RWPE1 (cell line): ENCODE measurements around the gene RBM20.

ENCODE experiments used
- CTCF ChIA-PET: fragments of 350-600 bp; sonication (Branson Sonifier 250); formaldehyde crosslinking; extraction: SDS; loops from one replicate; lab custom pipeline; 2021; lab: Yijun Ruan, JAX
- POLR2A ChIA-PET: fragments of 400-600 bp; formaldehyde crosslinking; extraction: SDS; loops from one replicate; lab custom pipeline; 2020; ENCODE audit warnings: antibody characterized with exemption; ENCODE audit not compliant: low non-redundant PET; lab: Yijun Ruan, JAX
- DNase-seq: peaks from one replicate; pipeline ENCODE4 v3.0.0; 2012; ENCODE audit warnings: low spot score
- H3K27ac ChIP-seq: fragments of 450-650 bp; 2 replicates; pipeline ENCODE4 v1.5.1; 2017
- TF ChIP-seq, protein P1 (sequence below): fragments of 450-650 bp; conservative IDR thresholded peaks from 2 replicates; pipeline ENCODE4 v1.5.1; 2017; ENCODE audit warnings: low read depth, mild to moderate bottlenecking

RBM20 gene

DNA sequence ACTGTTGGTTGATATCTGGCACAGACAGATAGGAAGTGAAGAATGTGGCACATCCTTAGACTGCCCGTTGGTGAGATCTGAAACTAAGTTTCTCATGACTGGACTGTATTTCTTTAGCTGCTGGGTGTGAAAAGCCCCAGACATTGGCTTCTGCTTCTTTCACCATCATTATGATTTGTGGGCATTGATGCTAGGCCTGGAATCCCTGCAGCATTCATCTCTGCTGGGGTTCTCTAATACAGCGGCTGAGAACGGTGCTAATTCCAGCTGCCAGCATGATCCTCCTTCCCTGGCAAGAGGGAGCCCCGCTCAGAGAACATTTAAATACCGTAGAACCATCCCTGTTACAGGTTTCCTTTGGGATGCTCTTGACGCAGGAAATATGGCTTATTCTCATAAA is 26.2 kb downstream of the RBM20 start:
- DNase-seq: no peak
- POLR2A ChIA-PET: no interaction called here
- TF ChIP-seq, protein P1, sequence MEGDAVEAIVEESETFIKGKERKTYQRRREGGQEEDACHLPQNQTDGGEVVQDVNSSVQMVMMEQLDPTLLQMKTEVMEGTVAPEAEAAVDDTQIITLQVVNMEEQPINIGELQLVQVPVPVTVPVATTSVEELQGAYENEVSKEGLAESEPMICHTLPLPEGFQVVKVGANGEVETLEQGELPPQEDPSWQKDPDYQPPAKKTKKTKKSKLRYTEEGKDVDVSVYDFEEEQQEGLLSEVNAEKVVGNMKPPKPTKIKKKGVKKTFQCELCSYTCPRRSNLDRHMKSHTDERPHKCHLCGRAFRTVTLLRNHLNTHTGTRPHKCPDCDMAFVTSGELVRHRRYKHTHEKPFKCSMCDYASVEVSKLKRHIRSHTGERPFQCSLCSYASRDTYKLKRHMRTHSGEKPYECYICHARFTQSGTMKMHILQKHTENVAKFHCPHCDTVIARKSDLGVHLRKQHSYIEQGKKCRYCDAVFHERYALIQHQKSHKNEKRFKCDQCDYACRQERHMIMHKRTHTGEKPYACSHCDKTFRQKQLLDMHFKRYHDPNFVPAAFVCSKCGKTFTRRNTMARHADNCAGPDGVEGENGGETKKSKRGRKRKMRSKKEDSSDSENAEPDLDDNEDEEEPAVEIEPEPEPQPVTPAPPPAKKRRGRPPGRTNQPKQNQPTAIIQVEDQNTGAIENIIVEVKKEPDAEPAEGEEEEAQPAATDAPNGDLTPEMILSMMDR: no peak
- no peak overlapping the region for H3K27ac ChIP-seq
- CTCF ChIA-PET: interaction anchor here (0.6 kb wide), 1 partner anchor 185 kb away, joined by 4 read pairs; no protein-coding TSS in a partner anchor

DNA sequence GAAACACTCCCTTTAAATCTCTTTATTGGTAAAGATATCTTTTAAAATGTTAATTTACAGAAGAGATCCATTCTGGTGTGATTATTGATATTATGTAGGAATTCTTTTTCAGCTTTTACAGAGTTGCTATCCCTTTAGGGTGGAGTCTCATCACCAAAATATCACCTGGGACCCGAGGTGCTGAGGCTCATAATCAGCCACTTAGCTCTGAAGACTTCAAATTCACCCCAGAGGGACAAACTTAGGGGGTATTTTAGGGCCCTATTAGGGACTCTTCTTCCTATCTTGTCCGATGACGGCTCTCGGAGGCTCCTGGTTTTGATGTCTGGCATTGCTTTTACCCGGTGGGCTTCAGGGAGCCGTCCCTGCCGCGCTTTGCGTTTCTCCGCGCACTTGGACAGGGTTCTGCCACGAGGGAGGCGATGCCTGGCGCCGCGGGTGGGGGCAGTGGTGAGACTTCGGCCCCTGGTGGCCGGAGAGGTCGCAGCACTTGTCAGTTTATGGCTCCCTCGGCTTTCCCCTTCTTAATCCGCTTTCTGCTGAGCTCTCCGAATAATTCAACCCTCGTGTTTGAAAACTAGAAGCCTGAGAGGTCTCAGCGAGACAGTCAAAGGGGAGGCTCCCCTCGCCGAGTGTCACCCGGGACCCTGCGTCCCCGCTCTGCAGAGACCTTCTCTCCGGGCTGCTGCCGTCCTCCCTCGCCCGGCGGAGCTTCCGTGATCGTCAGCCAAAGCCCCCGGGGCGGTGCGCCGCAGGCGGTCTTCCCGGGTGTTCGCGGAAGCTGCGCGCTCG is 27.8 kb downstream of the RBM20 start:
- CTCF ChIA-PET: interaction anchor here (0.5 to 3.2 kb wide), 25 partner anchors 9 to 376 kb away, joined by 3 to 47 read pairs (median 4); partner anchors contain the start of genes RBM20 and SMNDC1

DNA sequence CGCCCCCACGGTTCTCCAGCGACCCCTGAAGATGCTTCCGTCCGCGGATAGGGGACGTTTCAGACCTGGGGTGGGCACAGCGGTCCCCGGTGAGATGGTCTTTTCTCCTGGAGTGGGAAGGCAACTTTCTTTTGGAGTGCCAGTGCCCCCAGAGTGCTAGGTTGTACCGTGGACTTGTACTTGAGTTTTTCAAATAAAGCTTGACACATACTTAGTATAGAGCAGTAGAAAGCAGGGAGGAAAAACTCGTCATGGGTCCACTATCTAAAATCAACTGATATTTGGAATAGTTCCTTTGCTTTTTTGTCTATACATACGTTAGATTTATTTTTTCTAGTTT is 28.4 kb downstream of the RBM20 start:
- ChIA-PET POLR2A (no interaction called here), CTCF (interaction anchor here (0.5 to 3.2 kb wide), 24 partner anchors 8 to 1479 kb away, joined by 3 to 47 read pairs (median 4); partner anchors contain the start of genes RBM20 and SMNDC1)
- no peak for DNase-seq
- TF ChIP-seq, protein P1: no peak
- H3K27ac ChIP-seq: no peak overlapping the region

More for the DNA sequence above, 27.8 kb downstream of the RBM20 start:
- TF ChIP-seq, protein P1: peak; percentile 78
- POLR2A ChIA-PET: no interaction called here
- no peak overlapping the region for H3K27ac ChIP-seq
- peak; percentile 83 for DNase-seq

DNA sequence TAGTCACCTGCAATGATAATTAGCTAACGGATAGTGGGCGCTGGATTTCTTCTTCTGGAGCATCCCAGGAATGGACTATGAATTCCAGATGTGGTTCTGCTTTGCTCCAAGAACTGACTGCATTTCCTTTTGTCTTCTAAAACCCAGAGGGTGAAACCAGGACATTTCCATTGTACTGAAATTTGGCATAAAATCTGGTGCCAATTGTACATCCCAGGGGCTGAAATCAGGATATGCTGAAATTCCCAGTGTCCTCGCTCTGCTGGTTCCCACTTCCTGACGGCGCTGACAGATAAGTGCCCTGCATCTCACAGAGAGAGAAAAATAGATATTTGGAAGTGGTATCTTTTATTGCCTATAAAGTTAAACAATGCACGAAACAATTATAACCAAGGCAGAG is 31.9 kb downstream of the RBM20 start:
- no peak overlapping the region for H3K27ac ChIP-seq
- TF ChIP-seq, protein P1: no peak
- POLR2A ChIA-PET: no interaction called here
- no peak for DNase-seq
- CTCF ChIA-PET: interaction anchor here (1.2 kb wide), 1 partner anchor 67 kb away, joined by 4 read pairs; no protein-coding TSS in a partner anchor

DNA sequence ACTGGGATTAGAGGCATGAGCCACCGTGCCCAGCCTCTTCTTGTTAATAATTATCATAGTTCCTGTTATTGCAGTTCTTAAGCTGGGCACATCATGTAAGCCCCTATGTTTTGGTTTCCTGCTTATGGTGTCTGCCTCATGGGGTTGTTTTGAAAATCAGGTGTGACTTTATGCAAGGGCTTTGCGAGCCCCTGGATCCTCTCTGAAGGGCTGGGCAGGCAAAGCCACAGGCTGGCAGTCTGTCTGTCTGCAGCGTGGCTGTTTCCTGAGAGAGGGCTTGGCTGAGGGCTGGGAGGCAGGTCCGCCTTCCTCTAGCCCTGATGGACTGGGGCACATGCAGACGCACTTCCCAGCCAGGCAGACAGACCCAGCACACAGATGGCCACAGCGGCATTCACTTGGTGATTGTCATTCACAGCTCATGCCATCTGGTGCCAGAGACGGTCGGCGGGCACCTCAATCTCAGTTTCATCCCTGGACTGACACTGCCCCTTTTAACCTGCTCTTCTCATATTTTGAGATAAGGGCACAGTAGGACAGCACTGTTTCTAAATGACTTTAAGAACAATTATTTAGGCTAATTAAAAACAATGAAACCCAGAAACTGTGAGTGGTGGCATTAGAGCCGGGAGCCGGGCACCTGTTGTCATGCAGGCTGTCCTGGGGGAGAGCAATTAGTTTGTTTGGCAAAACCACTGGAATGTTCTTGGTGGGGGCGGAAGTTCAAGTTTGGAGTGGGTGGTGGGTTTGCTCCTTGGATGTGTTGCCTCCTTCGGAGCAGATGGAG is 35.5 kb downstream of the RBM20 start:
- DNase-seq: no peak
- H3K27ac ChIP-seq: no peak overlapping the region
- CTCF ChIA-PET: interaction anchor here (0.7 kb wide), 2 partner anchors 79 to 318 kb away, joined by 4 to 5 read pairs; no protein-coding TSS in a partner anchor
- TF ChIP-seq, protein P1: no peak
- POLR2A ChIA-PET: no interaction called here

DNA sequence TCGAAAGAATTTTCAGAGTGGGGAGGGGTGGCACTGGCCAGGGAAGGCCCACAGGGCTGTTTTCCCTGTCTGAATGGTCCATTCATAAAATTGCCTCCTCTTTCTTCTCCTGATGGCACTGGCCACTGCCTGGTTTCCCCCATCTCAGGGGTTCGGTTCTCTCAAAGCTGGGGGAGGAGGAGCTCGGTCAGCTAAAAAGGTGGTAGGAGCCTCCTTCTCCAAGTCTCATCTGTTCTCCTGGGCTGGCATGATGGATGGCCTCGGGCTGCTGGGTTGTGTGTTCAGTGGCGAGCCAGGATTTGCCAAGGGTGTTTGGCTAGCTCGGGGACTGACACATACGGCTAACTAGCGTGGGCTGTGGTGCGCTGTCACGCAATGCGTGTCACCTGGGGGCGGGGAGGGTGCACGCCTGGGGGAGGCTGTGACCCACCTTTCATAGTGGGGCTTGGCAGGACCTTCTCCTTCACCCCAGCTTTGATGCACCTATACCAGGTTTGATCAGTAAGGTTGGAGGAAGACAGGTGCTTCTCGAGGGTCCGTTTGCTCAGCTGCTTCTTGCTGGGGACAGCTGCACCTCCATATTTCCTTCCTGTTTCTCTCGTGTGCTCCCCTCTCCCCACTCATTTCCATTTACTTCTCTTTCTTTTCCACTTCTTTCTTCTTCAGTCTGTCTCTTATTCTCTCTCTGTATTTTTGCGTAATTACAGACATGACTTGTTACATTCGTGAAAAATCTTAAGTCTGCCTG is 36.3 kb downstream of the RBM20 start:
- TF ChIP-seq, protein P1: no peak
- ChIA-PET POLR2A (no interaction called here), CTCF (interaction anchor here (0.6 to 1.5 kb wide), 3 partner anchors 9 to 191 kb away, joined by 3 to 8 read pairs (median 6); partner anchors contain the start of gene PDCD4)
- no peak for DNase-seq
- H3K27ac ChIP-seq: no peak overlapping the region
